ENCODE data around the gene ZNF385B.
A peak's percentile ranks its signal among the peaks of the same experiment; 100 is the strongest.

ZNF385B gene

GRCh38 chr2:179432751-179433150, 428.7 kb downstream of the ZNF385B start:
- no peak for DNase-seq

- no peak for DNase-seq
These were observed 431.8 kb downstream of the ZNF385B start for GRCh38 chr2:179429597-179429996.

GRCh38 chr2:179429060-179429471, 432.3 kb downstream of the ZNF385B start:
- no peak for DNase-seq

- no peak for DNase-seq
These were observed 432.8 kb downstream of the ZNF385B start for GRCh38 chr2:179428649-179429048.

GRCh38 chr2:179427065-179427464, 434.3 kb downstream of the ZNF385B start:
- no peak for DNase-seq

- no peak for DNase-seq
These were observed 436.8 kb downstream of the ZNF385B start for GRCh38 chr2:179424571-179424970.

- peak; percentile 27 for DNase-seq
These were observed 439.3 kb downstream of the ZNF385B start for GRCh38 chr2:179422037-179422643.

- DNase-seq: no peak
These were observed 443.9 kb downstream of the ZNF385B start for GRCh38 chr2:179417436-179417949.

GRCh38 chr2:179412112-179412511, 449.3 kb downstream of the ZNF385B start:
- DNase-seq: no peak

- DNase-seq: peak; percentile 24
These were observed 450.7 kb downstream of the ZNF385B start for GRCh38 chr2:179410552-179411356.

- no peak for DNase-seq
These were observed 457.8 kb downstream of the ZNF385B start for GRCh38 chr2:179403624-179404023.

GRCh38 chr2:179393481-179393880, 467.9 kb downstream of the ZNF385B start:
- no peak for DNase-seq
